Liver (tissue), 9 donors: ENCODE measurements around the gene PDE6B. TPM values are rescaled to one million over a fixed set of nuclear protein-coding genes. Genes with fewer than 3 reads are reported as not detected.

ENCODE experiments used
- DNase-seq: peaks from one replicate; pipeline ENCODE4 v3.0.0-alpha.2; 2017; ENCODE audit warnings: low spot score
- H3K27ac ChIP-seq, 2 donors: one replicate each; pipeline ENCODE4 v1.7.0; 2013; ENCODE audit warnings: inconsistent platforms in 2 of 2, low read length in 2 of 2, control low read depth in 1 of 2, low read depth in 1 of 2, mild to moderate bottlenecking in 1 of 2
- H3K27me3 ChIP-seq, 4 donors: one replicate each; pipeline versions ENCODE4 v1.6.1 to v1.7.0; 2013; ENCODE audit warnings: low read length in 3 of 4, inconsistent platforms in 1 of 4, mild to moderate bottlenecking in 1 of 4, moderate library complexity in 1 of 4; ENCODE audit not compliant: control insufficient read depth in 4 of 4, insufficient read depth in 4 of 4
- H3K36me3 ChIP-seq, 4 donors: one replicate each; pipeline versions ENCODE4 v1.6.1 to v1.7.0; 2013; ENCODE audit warnings: low read length in 3 of 4, mild to moderate bottlenecking in 3 of 4, low read depth in 1 of 4, moderate library complexity in 1 of 4; ENCODE audit not compliant: control insufficient read depth in 4 of 4, insufficient read depth in 3 of 4
- H3K4me1 ChIP-seq, 4 donors: one replicate each; pipeline versions ENCODE4 v1.6.1 to v1.7.0; 2013; ENCODE audit warnings: low read length in 3 of 4, mild to moderate bottlenecking in 3 of 4, moderate library complexity in 1 of 4; ENCODE audit not compliant: control insufficient read depth in 4 of 4, insufficient read depth in 4 of 4
- H3K4me3 ChIP-seq, 3 donors: one replicate each; pipeline versions ENCODE4 v1.6.1 to v1.7.0; 2013; ENCODE audit warnings: low read length in 3 of 3, control low read depth in 1 of 3, low read depth in 1 of 3, mild to moderate bottlenecking in 1 of 3
- H3K9ac ChIP-seq, 2 donors: one replicate each; pipeline ENCODE4 v1.7.0; 2013; ENCODE audit warnings: low read length in 2 of 2, mild to moderate bottlenecking in 2 of 2, moderate library complexity in 2 of 2, control low read depth in 1 of 2, low read depth in 1 of 2
- H3K9me3 ChIP-seq, 4 donors: one replicate each; pipeline versions ENCODE4 v1.6.1 to v1.7.0; 2013; ENCODE audit warnings: low read length in 3 of 4; ENCODE audit not compliant: control insufficient read depth in 4 of 4
- EGR1 ChIP-seq, 2 donors: IDR thresholded peaks; 2 replicates each; pipeline ENCODE4 v1.6.1; 2016 to 2018; ENCODE audit warnings: antibody characterized with exemption in 2 of 2, low read depth in 2 of 2
- FOXA1 ChIP-seq: IDR thresholded peaks from 2 replicates; pipeline ENCODE4 v1.6.1; 2016; ENCODE audit warnings: antibody characterized with exemption
- FOXA2 ChIP-seq: IDR thresholded peaks from 2 replicates; pipeline ENCODE4 v1.6.1; 2016; ENCODE audit warnings: antibody characterized with exemption
- HNF4A ChIP-seq, 2 donors: conservative IDR thresholded peaks; 2 replicates each; pipeline ENCODE4 v1.6.1; 2016; ENCODE audit warnings: antibody characterized with exemption in 2 of 2, mild to moderate bottlenecking in 2 of 2
- HNF4G ChIP-seq: IDR thresholded peaks from 2 replicates; pipeline ENCODE4 v1.6.1; 2016; ENCODE audit warnings: antibody characterized with exemption
- JUND ChIP-seq, 2 donors: IDR thresholded peaks; 2 replicates each; pipeline ENCODE4 v1.6.1; 2016; ENCODE audit warnings: antibody characterized with exemption in 2 of 2
- NR2F2 ChIP-seq: IDR thresholded peaks from 2 replicates; pipeline ENCODE4 v1.6.1; 2016; ENCODE audit warnings: antibody characterized with exemption
- RAD21 ChIP-seq, 2 donors: IDR thresholded peaks; 2 replicates each; pipeline ENCODE4 v1.6.1; 2016; ENCODE audit warnings: antibody characterized with exemption in 2 of 2, mild to moderate bottlenecking in 2 of 2
- RXRA ChIP-seq, 2 donors: IDR thresholded peaks; 2 replicates each; pipeline ENCODE4 v1.6.1; 2017 to 2018; ENCODE audit warnings: antibody characterized with exemption in 2 of 2, mild to moderate bottlenecking in 1 of 2
- SP1 ChIP-seq: IDR thresholded peaks from 2 replicates; pipeline ENCODE4 v1.6.1; 2018; ENCODE audit warnings: antibody characterized with exemption, mild to moderate bottlenecking
- TAF1 ChIP-seq: conservative IDR thresholded peaks from 2 replicates; pipeline ENCODE4 v1.6.1; 2016; ENCODE audit warnings: antibody characterized with exemption, mild to moderate bottlenecking
- YY1 ChIP-seq: IDR thresholded peaks from 2 replicates; pipeline ENCODE4 v1.6.1; 2016; ENCODE audit warnings: antibody characterized with exemption, mild to moderate bottlenecking
- WGBS: extraction: QIAGEN DNeasy Blood & Tissue Kit; methylation state at CpG from one replicate; pipeline ENCODE4 v1.1.7; 2013; 5-methylcytosine and 5-hydroxymethylcytosine counted together
- polyA plus RNA-seq, 2 donors: library from polyadenylated mRNA; stranded (reverse) in 1 of 2; unstranded in 1 of 2; fragments of 200-250 nt in 1 of 2; fragments of >200 nt in 1 of 2; fragmentation: Nextera tagmentation in 1 of 2; extraction: Ambion mirVana in 1 of 2; gene quantifications; one replicate each; pipeline versions ENCODE4 v1.2.1 to v1.2.3, GENCODE V29; 2013 to 2015
- total RNA-seq, 2 donors: library from RNA; depleted of rRNA; stranded (reverse); fragments of >200 nt; gene quantifications; one replicate each; pipeline ENCODE4 v1.2.3, GENCODE V29; 2014
- TF ChIP-seq, protein P1 (sequence below): fragments of 150-350 bp; IDR thresholded peaks from 2 replicates; pipeline ENCODE4 v1.5.1; 2017; ENCODE audit warnings: improper control_type of control experiment, low read depth, low read length; ENCODE audit not compliant: missing input control
- TF ChIP-seq, protein P2 (sequence below): IDR thresholded peaks from 2 replicates; pipeline ENCODE4 v1.6.1; 2016; ENCODE audit warnings: antibody characterized with exemption
- TF ChIP-seq, protein P3 (sequence below): IDR thresholded peaks from 2 replicates; pipeline ENCODE4 v1.6.1; 2016; ENCODE audit warnings: antibody characterized with exemption
- TF ChIP-seq, protein P4 (sequence below): IDR thresholded peaks from 2 replicates; pipeline ENCODE4 v1.6.1; 2016; ENCODE audit warnings: antibody characterized with exemption
- TF ChIP-seq, protein P5 (sequence below): IDR thresholded peaks from 2 replicates; pipeline ENCODE4 v1.6.1; 2016; ENCODE audit warnings: antibody characterized with exemption, mild to moderate bottlenecking
- donor health status: healthy.
- donor health status: healthy.
- donor health status: healthy.
- donor health status: healthy.
- donor health status: healthy.

PDE6B gene
- total and polyA plus RNA-seq, 4 donors: 0.28 to 7.3 (median 0.49) TPM

DNA sequence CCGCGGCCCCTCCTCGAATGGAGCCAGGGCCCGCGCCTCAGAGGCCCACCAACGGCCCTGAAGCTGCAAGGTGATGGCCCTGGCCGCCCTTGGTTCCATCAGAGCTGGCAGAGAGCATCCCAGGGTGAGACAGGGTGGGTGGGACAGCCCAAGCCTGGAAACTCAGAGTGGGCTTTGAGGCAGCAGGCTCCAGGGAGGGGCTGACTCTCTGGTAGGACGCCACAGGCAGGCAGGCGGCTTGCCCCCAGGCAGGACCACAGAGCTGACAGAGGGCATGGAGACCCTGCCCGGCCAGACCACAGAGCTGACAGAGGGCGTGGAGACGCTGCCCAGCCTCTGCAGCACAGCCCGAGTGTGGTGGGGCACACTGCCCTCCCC is 53.7 kb downstream of the PDE6B start:
- H3K4me1 ChIP-seq: peaks cover 7 to 24% (median 12%) of the 10 kb centered on the region in 4 donors
- no peak for DNase-seq
- no peak overlapping the region for H3K4me3 ChIP-seq
- no peak overlapping the region for H3K9ac ChIP-seq
- no peak for TF ChIP-seq RXRA (IDR thresholded peaks at IDR 0.05)
- H3K27ac ChIP-seq: no peak overlapping the region
- no peaks in the 10 kb centered on the region for H3K9me3 ChIP-seq
- no peaks in the 10 kb centered on the region for H3K36me3 ChIP-seq
- H3K27me3 ChIP-seq: no peaks in the 10 kb centered on the region
- 92% methylated on average over 13 of the region's 13 CpGs for WGBS

DNA sequence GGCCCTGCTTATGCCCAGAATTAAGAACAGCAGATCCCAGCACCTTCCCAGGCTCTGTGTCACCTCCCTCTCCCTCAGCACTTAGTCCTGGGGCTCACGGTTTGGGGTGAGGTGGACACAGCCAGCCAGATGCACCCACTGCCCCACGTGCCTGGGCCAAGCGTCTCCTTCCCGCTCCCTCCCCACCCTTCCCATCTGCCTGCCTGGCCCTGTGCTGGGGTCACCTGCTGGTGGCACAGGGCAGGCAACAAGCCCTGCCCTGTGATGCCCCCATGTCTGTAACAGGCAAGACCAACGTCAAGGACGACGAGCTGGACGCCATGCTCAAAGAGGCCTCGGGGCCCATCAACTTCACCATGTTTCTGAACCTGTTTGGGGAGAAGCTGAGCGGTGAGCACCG is 54.3 kb downstream of the PDE6B start:
- Histone ChIP-seq H3K36me3 (no peaks in the 10 kb centered on the region), H3K9me3 (no peaks in the 10 kb centered on the region), H3K27me3 (no peaks in the 10 kb centered on the region), H3K27ac (no peak overlapping the region), H3K4me3 (no peak overlapping the region), H3K4me1 (peaks cover 7 to 24% (median 12%) of the 10 kb centered on the region in 4 donors), H3K9ac (no peak overlapping the region)
- DNase-seq: no peak
- WGBS: 90% methylated on average over 11 of the region's 11 CpGs
- TF ChIP-seq, protein P1, sequence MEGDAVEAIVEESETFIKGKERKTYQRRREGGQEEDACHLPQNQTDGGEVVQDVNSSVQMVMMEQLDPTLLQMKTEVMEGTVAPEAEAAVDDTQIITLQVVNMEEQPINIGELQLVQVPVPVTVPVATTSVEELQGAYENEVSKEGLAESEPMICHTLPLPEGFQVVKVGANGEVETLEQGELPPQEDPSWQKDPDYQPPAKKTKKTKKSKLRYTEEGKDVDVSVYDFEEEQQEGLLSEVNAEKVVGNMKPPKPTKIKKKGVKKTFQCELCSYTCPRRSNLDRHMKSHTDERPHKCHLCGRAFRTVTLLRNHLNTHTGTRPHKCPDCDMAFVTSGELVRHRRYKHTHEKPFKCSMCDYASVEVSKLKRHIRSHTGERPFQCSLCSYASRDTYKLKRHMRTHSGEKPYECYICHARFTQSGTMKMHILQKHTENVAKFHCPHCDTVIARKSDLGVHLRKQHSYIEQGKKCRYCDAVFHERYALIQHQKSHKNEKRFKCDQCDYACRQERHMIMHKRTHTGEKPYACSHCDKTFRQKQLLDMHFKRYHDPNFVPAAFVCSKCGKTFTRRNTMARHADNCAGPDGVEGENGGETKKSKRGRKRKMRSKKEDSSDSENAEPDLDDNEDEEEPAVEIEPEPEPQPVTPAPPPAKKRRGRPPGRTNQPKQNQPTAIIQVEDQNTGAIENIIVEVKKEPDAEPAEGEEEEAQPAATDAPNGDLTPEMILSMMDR: no peak
- TF ChIP-seq, protein P2, sequence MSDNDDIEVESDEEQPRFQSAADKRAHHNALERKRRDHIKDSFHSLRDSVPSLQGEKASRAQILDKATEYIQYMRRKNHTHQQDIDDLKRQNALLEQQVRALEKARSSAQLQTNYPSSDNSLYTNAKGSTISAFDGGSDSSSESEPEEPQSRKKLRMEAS: no peak
- no peak for TF ChIP-seq SP1
- TF ChIP-seq FOXA1: no peak
- TF ChIP-seq FOXA2: no peak
- TF ChIP-seq EGR1 (IDR thresholded peaks at IDR 0.05; ENCODE audit: low read depth in 2 of 2): no peak
- TF ChIP-seq TAF1: no peak
- no peak for TF ChIP-seq RAD21 (IDR thresholded peaks at IDR 0.05)
- TF ChIP-seq, protein P3, sequence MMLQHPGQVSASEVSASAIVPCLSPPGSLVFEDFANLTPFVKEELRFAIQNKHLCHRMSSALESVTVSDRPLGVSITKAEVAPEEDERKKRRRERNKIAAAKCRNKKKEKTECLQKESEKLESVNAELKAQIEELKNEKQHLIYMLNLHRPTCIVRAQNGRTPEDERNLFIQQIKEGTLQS: no peak
- TF ChIP-seq, protein P4, sequence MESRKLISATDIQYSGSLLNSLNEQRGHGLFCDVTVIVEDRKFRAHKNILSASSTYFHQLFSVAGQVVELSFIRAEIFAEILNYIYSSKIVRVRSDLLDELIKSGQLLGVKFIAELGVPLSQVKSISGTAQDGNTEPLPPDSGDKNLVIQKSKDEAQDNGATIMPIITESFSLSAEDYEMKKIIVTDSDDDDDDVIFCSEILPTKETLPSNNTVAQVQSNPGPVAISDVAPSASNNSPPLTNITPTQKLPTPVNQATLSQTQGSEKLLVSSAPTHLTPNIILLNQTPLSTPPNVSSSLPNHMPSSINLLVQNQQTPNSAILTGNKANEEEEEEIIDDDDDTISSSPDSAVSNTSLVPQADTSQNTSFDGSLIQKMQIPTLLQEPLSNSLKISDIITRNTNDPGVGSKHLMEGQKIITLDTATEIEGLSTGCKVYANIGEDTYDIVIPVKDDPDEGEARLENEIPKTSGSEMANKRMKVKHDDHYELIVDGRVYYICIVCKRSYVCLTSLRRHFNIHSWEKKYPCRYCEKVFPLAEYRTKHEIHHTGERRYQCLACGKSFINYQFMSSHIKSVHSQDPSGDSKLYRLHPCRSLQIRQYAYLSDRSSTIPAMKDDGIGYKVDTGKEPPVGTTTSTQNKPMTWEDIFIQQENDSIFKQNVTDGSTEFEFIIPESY: no peak
- no peak for TF ChIP-seq YY1
- TF ChIP-seq HNF4A (conservative IDR thresholded peaks at IDR 0.05): no peak
- TF ChIP-seq NR2F2: no peak

DNA sequence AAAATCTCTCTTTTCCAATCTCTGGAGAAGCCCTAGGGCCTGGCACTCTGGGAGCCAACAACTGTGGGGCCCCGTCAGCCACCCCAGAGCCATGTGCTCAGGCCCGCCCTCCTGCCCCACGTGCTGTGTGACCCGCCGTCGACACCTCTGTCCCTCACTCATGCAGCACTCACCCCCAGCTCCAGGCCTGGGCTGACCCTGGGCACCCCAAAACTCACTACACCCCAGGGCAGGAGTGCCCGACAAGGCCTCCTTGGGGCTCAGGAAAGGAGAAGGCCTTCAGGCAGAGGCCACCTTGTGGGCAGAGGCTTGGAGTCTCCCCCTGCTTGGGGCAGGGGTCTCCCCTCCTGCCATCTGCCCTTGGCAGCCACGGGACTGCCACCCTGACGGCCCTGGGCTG is 54.7 kb downstream of the PDE6B start:
- Histone ChIP-seq H3K9ac (no peak overlapping the region), H3K27me3 (no peaks in the 10 kb centered on the region), H3K9me3 (no peaks in the 10 kb centered on the region), H3K36me3 (no peaks in the 10 kb centered on the region), H3K4me3 (no peak overlapping the region), H3K4me1 (peaks cover 6 to 21% (median 10%) of the 10 kb centered on the region in 4 donors), H3K27ac (no peak overlapping the region)
- no peak for DNase-seq
- 86% methylated on average over 9 of the region's 9 CpGs for WGBS
- no peak for TF ChIP-seq EGR1 (IDR thresholded peaks at IDR 0.05; ENCODE audit: low read depth in 2 of 2)
- TF ChIP-seq HNF4G: no peak
- no peak for TF ChIP-seq FOXA1
- TF ChIP-seq, protein P1: no peak
- no peak for TF ChIP-seq YY1
- no peak for TF ChIP-seq SP1
- no peak for TF ChIP-seq HNF4A (conservative IDR thresholded peaks at IDR 0.05)
- no peak for TF ChIP-seq JUND (IDR thresholded peaks at IDR 0.05)
- TF ChIP-seq, protein P3: no peak
- TF ChIP-seq RAD21 (IDR thresholded peaks at IDR 0.05): no peak
- no peak for TF ChIP-seq RXRA (IDR thresholded peaks at IDR 0.05)
- TF ChIP-seq NR2F2: no peak
- no peak for TF ChIP-seq FOXA2
- TF ChIP-seq, protein P5, sequence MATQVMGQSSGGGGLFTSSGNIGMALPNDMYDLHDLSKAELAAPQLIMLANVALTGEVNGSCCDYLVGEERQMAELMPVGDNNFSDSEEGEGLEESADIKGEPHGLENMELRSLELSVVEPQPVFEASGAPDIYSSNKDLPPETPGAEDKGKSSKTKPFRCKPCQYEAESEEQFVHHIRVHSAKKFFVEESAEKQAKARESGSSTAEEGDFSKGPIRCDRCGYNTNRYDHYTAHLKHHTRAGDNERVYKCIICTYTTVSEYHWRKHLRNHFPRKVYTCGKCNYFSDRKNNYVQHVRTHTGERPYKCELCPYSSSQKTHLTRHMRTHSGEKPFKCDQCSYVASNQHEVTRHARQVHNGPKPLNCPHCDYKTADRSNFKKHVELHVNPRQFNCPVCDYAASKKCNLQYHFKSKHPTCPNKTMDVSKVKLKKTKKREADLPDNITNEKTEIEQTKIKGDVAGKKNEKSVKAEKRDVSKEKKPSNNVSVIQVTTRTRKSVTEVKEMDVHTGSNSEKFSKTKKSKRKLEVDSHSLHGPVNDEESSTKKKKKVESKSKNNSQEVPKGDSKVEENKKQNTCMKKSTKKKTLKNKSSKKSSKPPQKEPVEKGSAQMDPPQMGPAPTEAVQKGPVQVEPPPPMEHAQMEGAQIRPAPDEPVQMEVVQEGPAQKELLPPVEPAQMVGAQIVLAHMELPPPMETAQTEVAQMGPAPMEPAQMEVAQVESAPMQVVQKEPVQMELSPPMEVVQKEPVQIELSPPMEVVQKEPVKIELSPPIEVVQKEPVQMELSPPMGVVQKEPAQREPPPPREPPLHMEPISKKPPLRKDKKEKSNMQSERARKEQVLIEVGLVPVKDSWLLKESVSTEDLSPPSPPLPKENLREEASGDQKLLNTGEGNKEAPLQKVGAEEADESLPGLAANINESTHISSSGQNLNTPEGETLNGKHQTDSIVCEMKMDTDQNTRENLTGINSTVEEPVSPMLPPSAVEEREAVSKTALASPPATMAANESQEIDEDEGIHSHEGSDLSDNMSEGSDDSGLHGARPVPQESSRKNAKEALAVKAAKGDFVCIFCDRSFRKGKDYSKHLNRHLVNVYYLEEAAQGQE: no peak
- no peak for TF ChIP-seq TAF1
